HG03108 (cell line): ENCODE measurements around the gene MOV10L1.
"Not testable (repeated sequence)": the region's sequence is repeated elsewhere in the genome, so short reads cannot be mapped to it uniquely, and the experiment has no call there.

Source experiments
- ATAC-seq: cut with Tn5 transposase; IDR thresholded peaks from one replicate; pipeline ENCODE4 v1.9.1; 2021; ENCODE audit warnings: moderate library complexity; ENCODE audit not compliant: unreplicated experiment

Gene MOV10L1

DNA sequence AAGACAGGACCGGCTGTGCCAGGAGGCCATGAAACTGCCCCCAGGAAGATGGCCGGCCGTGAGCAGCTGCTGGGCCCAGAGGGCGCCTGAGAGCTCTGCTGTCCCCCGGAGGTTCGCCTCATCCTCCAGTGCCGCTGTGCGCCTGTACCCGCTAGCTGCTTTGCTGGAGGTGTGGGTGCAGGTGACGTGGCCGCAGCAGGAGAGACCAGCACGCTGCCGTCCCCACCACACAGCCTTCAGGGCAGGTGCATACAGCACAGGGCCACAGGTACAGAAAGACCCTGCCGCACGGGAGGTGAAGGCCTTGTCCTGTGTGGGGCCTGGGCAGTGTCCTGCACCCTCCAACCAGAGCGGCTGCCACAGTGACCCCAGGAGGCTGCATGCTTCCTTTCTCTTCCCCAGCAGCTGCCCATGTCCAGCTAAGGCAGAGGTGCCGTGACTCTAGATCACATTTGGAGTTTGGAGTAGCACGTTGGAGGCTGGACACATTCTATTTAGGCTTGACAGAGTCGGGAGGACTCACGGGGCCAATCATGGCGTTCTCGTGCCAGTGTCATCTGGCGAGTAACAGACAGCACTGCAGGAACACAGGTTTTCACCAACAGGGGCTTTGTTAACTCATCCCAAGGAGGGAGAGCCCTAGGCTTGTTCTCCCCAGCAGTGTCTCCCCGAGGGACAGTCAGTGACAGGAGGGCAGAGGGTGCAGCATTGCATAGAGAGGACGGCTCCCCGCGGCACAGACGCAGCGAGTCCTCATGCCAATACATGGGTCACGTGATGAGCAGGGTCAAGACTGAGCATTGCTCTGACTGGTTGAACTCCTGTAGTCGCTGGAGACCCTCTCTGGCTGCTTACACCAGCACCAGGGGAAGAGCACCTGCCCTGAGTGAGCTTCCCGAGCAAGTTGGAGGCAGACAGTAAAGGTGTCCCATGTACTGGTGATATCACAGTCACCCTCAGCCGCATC lies 62.0 kb downstream of the MOV10L1 start:
- ATAC-seq = no peak

DNA sequence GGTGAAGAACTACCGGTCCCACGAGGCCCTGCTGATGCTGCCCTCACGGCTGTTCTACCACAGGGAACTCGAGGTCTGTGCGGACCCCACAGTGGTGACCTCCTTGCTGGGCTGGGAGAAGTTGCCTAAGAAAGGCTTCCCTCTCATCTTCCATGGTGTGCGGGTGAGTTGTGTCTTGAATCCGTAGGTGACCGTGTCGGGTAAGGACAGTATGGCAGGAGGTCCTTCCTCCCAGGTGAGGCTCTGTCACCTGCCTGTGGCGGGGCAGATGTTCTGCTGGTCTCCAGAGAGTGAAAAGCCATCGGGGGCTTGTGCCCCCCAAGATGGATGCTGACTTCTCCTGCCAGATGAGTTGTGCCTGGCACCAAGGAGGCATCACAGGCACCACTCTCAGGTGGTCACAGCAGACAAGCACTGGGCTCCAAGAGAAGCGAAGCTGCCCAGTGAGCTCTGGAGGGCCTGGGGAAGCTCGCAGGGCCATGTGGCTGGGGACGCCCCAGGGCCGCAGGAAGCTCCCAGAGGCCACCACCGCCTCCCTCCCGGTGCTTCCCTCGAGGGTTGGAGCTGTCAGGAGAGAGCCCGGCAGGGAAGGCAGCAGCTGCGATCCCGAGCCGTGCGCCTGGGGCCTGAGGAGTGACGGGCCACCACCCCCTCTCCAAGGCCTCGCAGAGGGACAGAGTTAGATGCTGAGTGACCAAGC lies 63.4 kb downstream of the MOV10L1 start:
- no peak for ATAC-seq

- no peak for ATAC-seq
Observed at GRCh38 chr22:50153756-50154140, 63.9 kb downstream of the MOV10L1 start.

DNA sequence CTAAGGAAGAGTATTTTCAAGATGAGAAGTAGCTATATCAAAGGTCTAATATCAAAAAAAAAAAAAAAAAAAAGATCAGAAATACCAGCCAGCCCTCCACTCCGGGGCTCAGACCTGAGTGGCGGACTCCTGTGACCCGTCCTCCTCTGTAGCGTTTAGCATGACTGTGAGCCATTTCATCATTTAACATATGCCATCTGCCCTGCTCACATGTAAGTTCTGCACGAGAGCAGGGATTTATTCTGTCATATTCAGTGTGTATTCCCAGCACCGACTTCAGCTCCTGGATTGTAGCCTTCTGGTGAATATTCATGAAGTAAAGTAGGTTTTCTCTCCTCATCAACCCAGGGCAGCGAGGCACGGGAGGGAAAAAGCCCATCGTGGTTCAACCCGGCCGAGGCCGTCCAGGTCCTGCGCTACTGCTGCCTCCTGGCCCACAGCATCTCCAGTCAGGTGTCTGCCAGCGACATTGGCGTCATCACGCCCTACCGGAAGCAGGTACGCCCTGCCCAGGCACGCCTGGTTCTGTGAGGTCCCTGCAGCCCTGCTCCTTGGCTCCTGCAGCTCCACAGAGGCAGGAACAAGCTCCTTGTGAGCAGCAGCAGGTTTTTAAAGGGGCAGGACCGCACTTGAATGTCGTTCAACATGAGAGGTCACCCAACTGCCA lies 68.0 kb downstream of the MOV10L1 start:
- ATAC-seq = no peak

DNA sequence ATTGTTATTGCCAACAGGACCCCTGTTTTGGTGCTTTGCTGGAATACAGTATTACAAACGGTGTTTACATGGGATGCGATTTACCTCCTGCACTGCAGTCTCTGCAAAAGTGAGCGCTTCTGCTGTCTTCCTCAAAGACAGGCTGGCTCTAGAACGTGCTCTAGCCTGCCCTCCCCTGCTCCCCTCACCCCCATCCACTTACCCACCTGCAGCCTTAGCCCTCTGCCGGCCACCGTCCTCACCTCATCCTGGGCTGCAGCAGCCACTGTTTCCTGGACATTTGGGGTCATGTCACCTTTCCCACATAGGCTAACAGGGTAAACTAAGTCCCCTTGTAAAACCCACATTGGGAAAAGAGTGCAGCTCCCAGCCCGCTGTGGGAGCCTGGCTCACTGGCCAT lies 71.1 kb downstream of the MOV10L1 start:
- no peak for ATAC-seq

DNA sequence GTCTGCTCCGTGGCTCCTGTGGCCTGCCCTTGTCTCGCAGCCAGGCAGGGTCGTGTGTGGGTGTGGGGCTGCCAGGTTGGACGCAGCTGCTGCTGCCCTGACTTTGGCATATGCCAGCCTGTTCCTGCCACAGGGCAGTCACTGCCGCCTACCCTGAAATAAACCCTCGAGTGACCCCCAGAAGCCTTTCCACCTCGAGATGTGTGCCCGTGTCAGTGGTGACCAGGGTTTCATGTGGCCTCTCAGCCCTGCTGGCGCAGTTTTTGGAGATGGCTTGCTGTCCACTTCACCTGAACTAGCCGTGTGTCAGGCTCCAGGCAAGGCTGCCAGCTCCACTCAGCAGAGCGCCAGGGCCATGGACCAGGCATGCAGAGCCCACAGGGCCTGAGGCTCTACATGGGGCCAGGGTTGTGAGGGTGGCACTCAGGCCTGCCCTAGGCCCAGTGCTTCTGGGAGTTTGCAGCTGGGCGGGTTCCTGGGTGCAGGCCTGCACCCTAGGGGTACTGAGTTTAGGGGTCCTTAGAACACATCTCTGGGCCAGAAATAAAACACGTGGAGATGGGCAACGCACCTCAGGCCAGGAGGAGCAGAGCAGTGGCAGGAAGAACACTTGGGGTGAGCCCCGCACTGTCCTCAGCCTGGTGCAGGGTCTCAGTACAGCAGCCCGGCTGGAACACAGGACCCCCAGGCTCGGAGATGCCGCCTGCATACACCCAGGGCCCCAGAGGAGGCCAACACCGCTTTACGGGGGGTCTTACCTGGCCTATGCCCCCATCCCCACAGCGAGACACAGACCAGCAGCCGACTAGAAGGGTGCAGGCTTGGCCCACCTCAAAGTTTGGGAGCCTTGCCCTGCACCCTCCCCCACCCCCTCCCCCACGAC lies 71.9 kb downstream of the MOV10L1 start:
- no peak for ATAC-seq

GRCh38 chr22:50162391-50162956 lies 72.7 kb downstream of the MOV10L1 start:
- no peak for ATAC-seq

DNA sequence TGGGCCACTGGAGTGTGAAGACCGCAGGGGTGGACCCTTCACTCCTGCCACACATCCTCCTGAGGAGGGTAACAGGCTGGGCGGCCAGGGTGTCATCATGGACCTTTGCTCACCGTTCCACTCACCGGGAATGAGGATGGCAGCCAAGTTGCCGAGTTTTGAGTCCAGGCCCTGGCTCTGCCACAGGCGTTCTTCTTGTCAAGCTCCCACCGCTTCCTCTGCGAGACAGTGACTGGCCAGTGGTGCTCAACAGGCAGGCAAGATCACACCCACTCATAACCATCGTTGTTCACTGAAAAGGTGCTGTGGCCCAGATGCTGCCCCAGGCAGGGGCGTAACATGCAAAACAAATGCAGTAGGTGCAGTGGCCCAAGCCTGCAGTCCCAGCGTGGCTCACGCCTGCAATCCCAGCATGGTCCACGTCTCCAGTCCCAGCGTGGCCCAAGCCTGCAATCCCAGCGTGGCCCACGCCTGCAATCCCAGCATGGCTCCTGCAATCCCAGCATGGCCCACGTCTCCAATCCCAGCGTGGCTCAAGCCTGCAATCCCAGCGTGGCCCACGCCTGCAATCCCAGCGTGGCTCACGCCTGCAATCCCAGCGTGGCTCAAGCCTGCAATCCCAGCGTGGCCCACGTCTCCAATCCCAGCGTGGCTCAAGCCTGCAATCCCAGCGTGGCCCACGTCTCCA lies 75.8 kb downstream of the MOV10L1 start:
- ATAC-seq = no peak

DNA sequence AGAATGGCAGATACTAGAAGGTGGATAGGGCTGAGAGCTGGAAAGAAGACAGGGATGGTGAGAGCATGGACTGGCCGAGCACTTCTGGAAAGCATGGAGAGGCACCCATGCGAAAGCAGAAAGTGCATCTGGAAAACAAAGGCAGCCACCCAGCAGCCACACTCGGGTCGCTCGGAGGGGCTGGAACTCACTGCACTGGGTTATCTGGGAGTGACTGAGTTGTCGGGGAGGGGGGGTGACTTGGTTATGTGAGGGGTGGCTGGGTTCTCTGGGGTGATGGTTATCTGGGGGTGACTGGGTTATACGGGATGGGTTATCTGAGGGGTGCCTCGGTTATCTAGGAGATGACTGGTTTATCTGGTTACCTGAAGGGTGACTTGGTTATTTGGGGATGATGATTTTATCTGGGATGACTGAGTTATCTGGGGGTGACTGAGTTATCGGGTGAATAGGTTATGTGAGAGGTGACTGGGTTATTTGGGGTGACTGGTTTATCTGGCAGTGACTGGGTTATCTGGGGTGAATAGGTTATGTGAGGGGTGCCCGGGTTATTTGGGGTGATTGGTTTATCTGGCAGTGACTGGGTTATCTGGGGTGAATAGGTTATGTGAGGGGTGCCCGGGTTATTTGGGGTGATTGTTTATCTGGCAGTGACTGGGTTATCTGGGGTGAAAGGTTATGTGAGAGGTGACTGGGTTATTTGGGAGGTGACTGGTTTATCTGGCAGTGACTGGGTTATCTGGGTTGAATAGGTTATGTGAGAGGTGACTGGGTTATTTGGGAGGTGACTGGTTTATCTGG lies 78.1 kb downstream of the MOV10L1 start:
- no peak for ATAC-seq

GRCh38 chr22:50168490-50169180 lies 78.8 kb downstream of the MOV10L1 start:
- ATAC-seq = not testable (repeated sequence)

- ATAC-seq = no peak
Observed at GRCh38 chr22:50169181-50169759, 79.5 kb downstream of the MOV10L1 start.

DNA sequence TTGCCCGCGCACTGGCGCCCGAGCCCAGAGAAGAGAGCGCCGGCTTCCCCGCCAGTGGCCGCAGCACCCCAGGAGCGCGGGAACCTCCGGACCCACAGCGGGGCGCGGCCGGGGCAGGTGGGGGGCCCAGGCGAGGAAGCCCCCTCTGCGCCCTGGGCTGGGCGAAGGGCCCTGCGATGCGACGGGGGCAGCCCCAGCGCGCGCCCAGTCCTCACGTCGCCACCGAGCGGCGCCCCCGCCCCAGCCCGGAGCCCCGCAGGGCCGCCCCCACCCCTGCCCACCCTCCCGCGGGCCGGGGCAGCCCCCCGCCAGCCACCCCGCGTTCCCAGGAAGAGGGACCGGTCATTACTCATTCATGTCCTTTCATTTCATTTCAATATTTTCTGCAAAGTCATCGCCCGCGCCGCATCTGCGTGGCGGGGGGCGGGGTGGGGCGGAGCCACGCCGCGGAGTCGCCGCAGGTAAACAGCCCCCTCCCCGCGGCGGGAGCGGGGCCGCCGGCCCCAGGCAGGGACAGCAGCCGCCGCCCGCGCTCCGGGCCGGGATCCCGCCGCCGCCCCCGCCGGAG lies 80.1 kb downstream of the MOV10L1 start:
- ATAC-seq = no peak

DNA sequence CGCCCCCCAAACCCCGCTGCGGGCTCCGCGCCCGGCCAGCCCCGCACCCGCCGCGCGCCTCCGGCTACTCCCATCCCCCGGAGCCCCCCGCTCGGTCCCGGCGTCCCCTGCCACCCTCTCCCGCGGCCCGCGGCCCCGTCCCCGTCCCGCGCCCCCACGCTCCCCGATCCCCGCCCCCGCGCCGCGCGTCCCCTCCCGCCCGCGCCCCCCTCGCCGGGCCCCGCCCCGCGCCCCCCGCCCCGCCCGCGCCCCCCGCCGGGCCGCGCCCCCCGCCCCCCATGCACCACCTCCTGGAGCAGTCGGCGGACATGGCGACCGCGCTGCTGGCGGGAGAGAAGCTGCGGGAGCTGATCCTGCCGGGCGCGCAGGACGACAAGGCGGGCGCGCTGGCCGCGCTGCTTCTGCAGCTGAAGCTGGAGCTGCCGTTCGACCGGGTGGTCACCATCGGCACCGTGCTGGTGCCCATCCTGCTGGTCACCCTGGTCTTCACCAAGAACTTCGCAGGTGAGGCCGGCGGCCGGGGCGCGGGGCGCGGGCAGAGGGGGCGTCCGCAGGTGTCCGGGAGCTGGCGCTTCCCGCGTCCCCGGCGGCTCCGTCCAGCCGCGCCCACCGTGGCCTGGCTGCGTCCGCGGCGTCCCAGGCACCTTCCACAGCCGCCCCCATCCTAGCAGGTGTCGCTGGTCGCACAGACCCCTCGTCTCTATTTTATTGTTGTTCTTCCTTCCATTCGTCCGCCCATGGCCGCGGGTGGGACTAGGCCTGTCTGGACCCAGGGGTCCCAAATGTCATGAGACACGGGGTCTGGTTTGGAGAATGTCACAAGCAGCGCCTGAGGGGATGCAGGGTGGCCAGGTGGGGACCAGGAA lies 80.9 kb downstream of the MOV10L1 start, which contains the start of gene PANX2:
Gene PANX2, plus strand, starts transcription at position 279 of the 866 bp plus-strand sequence. Its CDS starts 0 bp downstream, at position 279.
- no peak for ATAC-seq

GRCh38 chr22:50171319-50171964 lies 81.6 kb downstream of the MOV10L1 start:
- ATAC-seq = no peak

DNA sequence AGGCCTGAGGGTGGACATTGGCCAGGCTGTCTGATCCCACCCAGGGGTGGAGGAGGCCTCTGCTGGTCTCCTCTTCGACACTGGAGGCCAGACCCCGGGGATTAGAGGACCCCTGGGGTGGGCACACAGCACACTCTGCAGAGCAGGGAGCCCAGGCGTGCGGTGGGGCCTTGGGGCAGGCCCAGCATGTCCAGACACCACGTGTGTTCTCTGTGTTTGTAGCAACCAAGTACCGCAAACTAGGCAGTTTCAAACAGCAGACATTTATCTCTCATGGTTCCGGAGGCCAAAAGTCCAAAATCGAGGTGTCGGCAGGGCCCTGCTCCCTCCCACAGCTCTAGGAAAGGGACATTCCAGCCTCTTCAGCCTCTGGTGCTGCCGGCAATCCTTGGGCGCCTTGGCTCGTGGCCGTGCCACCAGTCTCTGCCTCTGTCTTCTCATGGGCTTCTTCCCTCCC lies 82.2 kb downstream of the MOV10L1 start:
- ATAC-seq = no peak
